HEK293 (cell line): ENCODE data around the gene SLC16A10.

Experiments
- CTCF ChIA-PET: fragments of 350-600 bp; formaldehyde crosslinking; extraction: SDS; loops from one replicate; lab custom pipeline; 2021; ENCODE audit warnings: antibody characterized with exemption; lab: Yijun Ruan, JAX
- POLR2A ChIA-PET: fragments of 300-600 bp; formaldehyde crosslinking; extraction: SDS; loops from one replicate; lab custom pipeline; 2020; ENCODE audit warnings: antibody characterized with exemption, inconsistent platforms; lab: Yijun Ruan, JAX
- H3K27ac ChIP-seq: fragments of 200-500 bp; sonication (Bioruptor generic); 2 replicates; pipeline ENCODE4 v1.5.1; 2014; ENCODE audit warnings: low read depth, low read length, control low read depth, inconsistent platforms; ENCODE audit errors: extremely low read depth
- H3K36me3 ChIP-seq, 2 experiments: fragments of 200-500 bp in 1 of 2; sonication (Bioruptor generic) in 1 of 2; 1 replicate in 1 of 2; 2 replicates in 1 of 2; pipeline ENCODE4 v1.5.1; 2014 to 2017; ENCODE audit warnings: inconsistent platforms in 2 of 2, low read length in 2 of 2; ENCODE audit not compliant: control insufficient read depth in 2 of 2, insufficient read depth in 1 of 2
- H3K4me1 ChIP-seq: fragments of 200-500 bp; sonication (Bioruptor generic); 2 replicates; pipeline ENCODE4 v1.5.1; 2014; ENCODE audit warnings: mild to moderate bottlenecking, low read length, inconsistent platforms; ENCODE audit not compliant: control insufficient read depth, insufficient read depth
- H3K4me3 ChIP-seq: 2 replicates; pipeline ENCODE4 v1.5.1; 2011; ENCODE audit warnings: low read depth, mild to moderate bottlenecking, control low read depth, low read length, moderate library complexity
- H3K9me3 ChIP-seq: fragments of 200-500 bp; sonication (Bioruptor generic); 2 replicates; pipeline ENCODE4 v1.5.1; 2014; ENCODE audit warnings: low read depth, low read length, inconsistent platforms; ENCODE audit not compliant: control insufficient read depth, insufficient read depth
- GLIS2 ChIP-seq: fragments of 450-650 bp; formaldehyde crosslinking; IDR thresholded peaks from 2 replicates; pipeline ENCODE4 v1.5.1; 2016; ENCODE audit warnings: missing biosample characterization, missing genetic modification characterization
- HOXC10 ChIP-seq: sonication (generic); formaldehyde crosslinking; IDR thresholded peaks from 2 replicates; pipeline ENCODE4 v1.8.1; 2023; ENCODE audit warnings: mild to moderate bottlenecking, missing genetic modification reagents
- MEIS1 ChIP-seq: sonication (generic); formaldehyde crosslinking; IDR thresholded peaks from 2 replicates; pipeline ENCODE4 v1.8.1; 2022; ENCODE audit warnings: missing genetic modification reagents, mild to moderate bottlenecking, borderline replicate concordance
- ZBTB1 ChIP-seq: fragments of 450-650 bp; formaldehyde crosslinking; IDR thresholded peaks from 2 replicates; pipeline ENCODE4 v1.5.1; 2016; ENCODE audit warnings: missing biosample characterization, missing genetic modification characterization
- ZBTB21 ChIP-seq: fragments of 450-650 bp; formaldehyde crosslinking; IDR thresholded peaks from 2 replicates; pipeline ENCODE4 v1.5.1; 2017; ENCODE audit warnings: missing biosample characterization, missing genetic modification characterization
- ZNF121 ChIP-seq: fragments of 450-650 bp; formaldehyde crosslinking; IDR thresholded peaks from 2 replicates; pipeline ENCODE4 v1.5.1; 2016; ENCODE audit warnings: missing biosample characterization, missing genetic modification characterization
- ZNF140 ChIP-seq: fragments of 450-650 bp; formaldehyde crosslinking; IDR thresholded peaks from 2 replicates; pipeline ENCODE4 v1.5.1; 2016; ENCODE audit warnings: missing biosample characterization, missing genetic modification characterization
- ZNF157 ChIP-seq: fragments of 450-650 bp; formaldehyde crosslinking; IDR thresholded peaks from 2 replicates; pipeline ENCODE4 v1.5.1; 2016; ENCODE audit warnings: missing biosample characterization, missing genetic modification characterization
- ZNF202 ChIP-seq: fragments of 450-650 bp; formaldehyde crosslinking; IDR thresholded peaks from 2 replicates; pipeline ENCODE4 v1.5.1; 2016; ENCODE audit warnings: missing biosample characterization, missing genetic modification characterization, borderline replicate concordance
- ZNF211 ChIP-seq: fragments of 450-650 bp; formaldehyde crosslinking; IDR thresholded peaks from 2 replicates; pipeline ENCODE4 v1.5.1; 2016; ENCODE audit warnings: low read depth, missing biosample characterization, missing genetic modification characterization
- ZNF426 ChIP-seq: fragments of 450-650 bp; formaldehyde crosslinking; IDR thresholded peaks from 2 replicates; pipeline ENCODE4 v1.5.1; 2017; ENCODE audit warnings: missing biosample characterization, missing genetic modification characterization, mild to moderate bottlenecking, inconsistent platforms, moderate library complexity
- ZNF558 ChIP-seq: fragments of 450-650 bp; formaldehyde crosslinking; IDR thresholded peaks from 2 replicates; pipeline ENCODE4 v1.5.1; 2016; ENCODE audit warnings: missing biosample characterization, missing genetic modification characterization
- ZNF560 ChIP-seq: fragments of 450-650 bp; formaldehyde crosslinking; IDR thresholded peaks from 2 replicates; pipeline ENCODE4 v1.5.1; 2017; ENCODE audit warnings: missing biosample characterization, missing genetic modification characterization, borderline replicate concordance
- ZNF785 ChIP-seq: fragments of 450-650 bp; formaldehyde crosslinking; IDR thresholded peaks from 2 replicates; pipeline ENCODE4 v1.5.1; 2016; ENCODE audit warnings: missing biosample characterization, missing genetic modification characterization
- TF ChIP-seq, protein P1 (sequence below): fragments of 450-650 bp; formaldehyde crosslinking; conservative IDR thresholded peaks from 2 replicates; pipeline ENCODE4 v1.5.1; 2016; ENCODE audit warnings: low read depth, missing biosample characterization, missing genetic modification characterization
- TF ChIP-seq, protein P2 (sequence below): fragments of 450-650 bp; formaldehyde crosslinking; conservative IDR thresholded peaks from 2 replicates; pipeline ENCODE4 v1.5.1; 2016; ENCODE audit warnings: low read depth, missing biosample characterization, missing genetic modification characterization
- TF ChIP-seq, protein P3 (sequence below): fragments of 450-650 bp; formaldehyde crosslinking; IDR thresholded peaks from 2 replicates; pipeline ENCODE4 v1.5.1; 2016; ENCODE audit warnings: missing biosample characterization, missing genetic modification characterization, low read depth
- TF ChIP-seq, protein P4 (sequence below): fragments of 450-650 bp; formaldehyde crosslinking; IDR thresholded peaks from 2 replicates; pipeline ENCODE4 v1.5.1; 2016; ENCODE audit warnings: missing biosample characterization, missing genetic modification characterization, borderline replicate concordance

SLC16A10 gene

DNA sequence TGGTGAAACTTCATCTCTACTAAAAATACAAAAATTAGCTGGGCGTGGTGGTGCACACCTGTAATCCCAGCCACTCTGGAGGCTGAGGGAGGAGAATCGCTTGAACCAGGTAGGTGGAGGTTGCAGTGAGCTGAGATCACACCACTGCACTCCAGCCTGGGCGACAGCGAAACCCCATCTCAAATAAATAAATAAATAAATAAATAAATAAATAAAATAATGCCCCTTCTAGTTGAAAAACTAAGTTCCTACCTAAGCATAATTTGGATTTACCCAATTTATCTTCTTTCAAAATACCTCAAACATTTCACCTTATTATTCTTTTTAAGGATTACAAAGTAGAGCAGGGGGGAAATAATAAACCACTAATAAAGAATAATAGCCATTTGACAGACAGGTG, 116.2 kb downstream of the SLC16A10 start (continued):
- TF ChIP-seq, protein P1, sequence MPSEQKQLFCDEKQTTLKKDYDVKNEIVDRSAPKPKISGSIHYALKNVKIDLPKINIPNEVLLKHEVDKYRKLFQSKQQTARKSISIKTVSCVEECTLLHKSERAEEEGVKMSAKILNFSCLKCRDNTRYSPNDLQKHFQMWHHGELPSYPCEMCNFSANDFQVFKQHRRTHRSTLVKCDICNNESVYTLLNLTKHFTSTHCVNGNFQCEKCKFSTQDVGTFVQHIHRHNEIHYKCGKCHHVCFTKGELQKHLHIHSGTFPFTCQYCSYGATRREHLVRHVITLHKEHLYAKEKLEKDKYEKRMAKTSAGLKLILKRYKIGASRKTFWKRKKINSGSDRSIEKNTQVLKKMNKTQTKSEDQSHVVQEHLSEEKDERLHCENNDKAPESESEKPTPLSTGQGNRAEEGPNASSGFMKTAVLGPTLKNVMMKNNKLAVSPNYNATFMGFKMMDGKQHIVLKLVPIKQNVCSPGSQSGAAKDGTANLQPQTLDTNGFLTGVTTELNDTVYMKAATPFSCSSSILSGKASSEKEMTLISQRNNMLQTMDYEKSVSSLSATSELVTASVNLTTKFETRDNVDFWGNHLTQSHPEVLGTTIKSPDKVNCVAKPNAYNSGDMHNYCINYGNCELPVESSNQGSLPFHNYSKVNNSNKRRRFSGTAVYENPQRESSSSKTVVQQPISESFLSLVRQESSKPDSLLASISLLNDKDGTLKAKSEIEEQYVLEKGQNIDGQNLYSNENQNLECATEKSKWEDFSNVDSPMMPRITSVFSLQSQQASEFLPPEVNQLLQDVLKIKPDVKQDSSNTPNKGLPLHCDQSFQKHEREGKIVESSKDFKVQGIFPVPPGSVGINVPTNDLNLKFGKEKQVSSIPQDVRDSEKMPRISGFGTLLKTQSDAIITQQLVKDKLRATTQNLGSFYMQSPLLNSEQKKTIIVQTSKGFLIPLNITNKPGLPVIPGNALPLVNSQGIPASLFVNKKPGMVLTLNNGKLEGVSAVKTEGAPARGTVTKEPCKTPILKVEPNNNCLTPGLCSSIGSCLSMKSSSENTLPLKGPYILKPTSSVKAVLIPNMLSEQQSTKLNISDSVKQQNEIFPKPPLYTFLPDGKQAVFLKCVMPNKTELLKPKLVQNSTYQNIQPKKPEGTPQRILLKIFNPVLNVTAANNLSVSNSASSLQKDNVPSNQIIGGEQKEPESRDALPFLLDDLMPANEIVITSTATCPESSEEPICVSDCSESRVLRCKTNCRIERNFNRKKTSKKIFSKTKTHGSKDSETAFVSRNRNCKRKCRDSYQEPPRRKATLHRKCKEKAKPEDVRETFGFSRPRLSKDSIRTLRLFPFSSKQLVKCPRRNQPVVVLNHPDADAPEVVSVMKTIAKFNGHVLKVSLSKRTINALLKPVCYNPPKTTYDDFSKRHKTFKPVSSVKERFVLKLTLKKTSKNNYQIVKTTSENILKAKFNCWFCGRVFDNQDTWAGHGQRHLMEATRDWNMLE (tag by site-specific recombination): peak; percentile 86
- TF ChIP-seq, protein P2, sequence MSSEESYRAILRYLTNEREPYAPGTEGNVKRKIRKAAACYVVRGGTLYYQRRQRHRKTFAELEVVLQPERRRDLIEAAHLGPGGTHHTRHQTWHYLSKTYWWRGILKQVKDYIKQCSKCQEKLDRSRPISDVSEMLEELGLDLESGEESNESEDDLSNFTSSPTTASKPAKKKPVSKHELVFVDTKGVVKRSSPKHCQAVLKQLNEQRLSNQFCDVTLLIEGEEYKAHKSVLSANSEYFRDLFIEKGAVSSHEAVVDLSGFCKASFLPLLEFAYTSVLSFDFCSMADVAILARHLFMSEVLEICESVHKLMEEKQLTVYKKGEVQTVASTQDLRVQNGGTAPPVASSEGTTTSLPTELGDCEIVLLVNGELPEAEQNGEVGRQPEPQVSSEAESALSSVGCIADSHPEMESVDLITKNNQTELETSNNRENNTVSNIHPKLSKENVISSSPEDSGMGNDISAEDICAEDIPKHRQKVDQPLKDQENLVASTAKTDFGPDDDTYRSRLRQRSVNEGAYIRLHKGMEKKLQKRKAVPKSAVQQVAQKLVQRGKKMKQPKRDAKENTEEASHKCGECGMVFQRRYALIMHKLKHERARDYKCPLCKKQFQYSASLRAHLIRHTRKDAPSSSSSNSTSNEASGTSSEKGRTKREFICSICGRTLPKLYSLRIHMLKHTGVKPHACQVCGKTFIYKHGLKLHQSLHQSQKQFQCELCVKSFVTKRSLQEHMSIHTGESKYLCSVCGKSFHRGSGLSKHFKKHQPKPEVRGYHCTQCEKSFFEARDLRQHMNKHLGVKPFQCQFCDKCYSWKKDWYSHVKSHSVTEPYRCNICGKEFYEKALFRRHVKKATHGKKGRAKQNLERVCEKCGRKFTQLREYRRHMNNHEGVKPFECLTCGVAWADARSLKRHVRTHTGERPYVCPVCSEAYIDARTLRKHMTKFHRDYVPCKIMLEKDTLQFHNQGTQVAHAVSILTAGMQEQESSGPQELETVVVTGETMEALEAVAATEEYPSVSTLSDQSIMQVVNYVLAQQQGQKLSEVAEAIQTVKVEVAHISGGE (tag by site-specific recombination): peak; percentile 66
- TF ChIP-seq ZNF558 (tag by site-specific recombination): 0 out of 2 replicates have a peak, but pooled peaks have one; percentile 17
- peak; percentile 79 for TF ChIP-seq ZNF426
- peak; percentile 36; the same call in 1 of the 2 replicates for TF ChIP-seq ZNF560 (tag by site-specific recombination)
- TF ChIP-seq, all 188 proteins: peak for 24; not testable (repeated sequence) for 164

DNA sequence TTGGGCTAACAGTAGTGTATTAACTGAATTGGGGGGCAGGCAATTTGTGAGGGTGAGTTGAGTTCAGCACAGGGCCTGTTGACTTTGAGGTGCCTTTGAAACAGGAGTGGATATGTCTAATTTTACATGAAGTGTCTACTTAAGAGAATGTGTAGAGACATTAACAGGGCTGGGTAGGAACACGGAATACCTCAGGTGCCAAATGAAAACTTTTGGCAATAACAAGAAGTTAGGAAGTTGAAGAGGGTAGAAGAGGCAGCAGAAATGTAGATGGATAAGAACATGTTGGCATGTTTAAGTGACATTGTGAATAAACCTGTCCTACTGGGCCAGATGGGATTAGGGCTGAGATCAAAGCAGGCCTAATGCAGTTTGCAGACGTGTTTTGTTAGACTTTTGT, 117.0 kb downstream of the SLC16A10 start:
- Histone ChIP-seq H3K36me3 (peaks cover 0 to 6% of the 10 kb centered on the region in 2 experiments; a peak in 1 of 3 replicates), H3K4me1 (peaks cover 8% of the 10 kb centered on the region; the same call in 1 of the 2 replicates), H3K9me3 (no peaks in the 10 kb centered on the region), H3K4me3 (no peak overlapping the region), H3K27ac (no peak overlapping the region)
- POLR2A ChIA-PET: no interaction called here
- CTCF ChIA-PET: interaction anchor here (0.6 to 1.8 kb wide), 4 partner anchors 146 to 206 kb away, joined by 3 to 11 read pairs (median 3); no protein-coding TSS in a partner anchor
- no peak for TF ChIP-seq ZBTB1 (tag by site-specific recombination)
- TF ChIP-seq, protein P3, sequence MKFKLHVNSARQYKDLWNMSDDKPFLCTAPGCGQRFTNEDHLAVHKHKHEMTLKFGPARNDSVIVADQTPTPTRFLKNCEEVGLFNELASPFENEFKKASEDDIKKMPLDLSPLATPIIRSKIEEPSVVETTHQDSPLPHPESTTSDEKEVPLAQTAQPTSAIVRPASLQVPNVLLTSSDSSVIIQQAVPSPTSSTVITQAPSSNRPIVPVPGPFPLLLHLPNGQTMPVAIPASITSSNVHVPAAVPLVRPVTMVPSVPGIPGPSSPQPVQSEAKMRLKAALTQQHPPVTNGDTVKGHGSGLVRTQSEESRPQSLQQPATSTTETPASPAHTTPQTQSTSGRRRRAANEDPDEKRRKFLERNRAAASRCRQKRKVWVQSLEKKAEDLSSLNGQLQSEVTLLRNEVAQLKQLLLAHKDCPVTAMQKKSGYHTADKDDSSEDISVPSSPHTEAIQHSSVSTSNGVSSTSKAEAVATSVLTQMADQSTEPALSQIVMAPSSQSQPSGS (tag by site-specific recombination): no peak

DNA sequence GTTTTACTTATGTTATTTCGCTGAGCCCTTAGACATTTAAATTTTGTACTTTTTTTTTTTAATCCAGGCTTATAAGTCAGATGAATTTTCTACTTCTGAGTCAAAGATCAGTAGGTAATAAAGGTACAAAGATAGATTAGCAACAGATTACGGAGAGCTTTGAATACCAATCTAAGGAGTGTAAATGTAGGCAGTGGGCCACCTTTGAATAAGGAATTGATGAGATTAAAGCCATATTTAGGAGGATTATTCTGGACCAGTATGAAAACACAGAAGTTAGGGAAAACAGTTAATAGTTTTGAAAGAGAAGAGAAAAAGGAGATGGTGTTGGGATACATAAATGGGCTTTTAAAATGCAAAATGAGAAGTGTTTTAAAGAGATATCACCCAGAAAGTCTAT, 117.6 kb downstream of the SLC16A10 start:
- peaks cover 0 to 6% of the 10 kb centered on the region in 2 experiments; a peak in 1 of 3 replicates for H3K36me3 ChIP-seq
- no peaks in the 10 kb centered on the region for H3K9me3 ChIP-seq
- CTCF ChIA-PET: interaction anchor here (0.6 to 1.8 kb wide), 4 partner anchors 147 to 207 kb away, joined by 3 to 11 read pairs (median 3); no protein-coding TSS in a partner anchor
- H3K27ac ChIP-seq: no peak overlapping the region
- H3K4me1 ChIP-seq: peaks cover 3% of the 10 kb centered on the region; the same call in 1 of the 2 replicates
- no peak overlapping the region for H3K4me3 ChIP-seq
- POLR2A ChIA-PET: no interaction called here
- TF ChIP-seq ZBTB21 (no peak), ZNF211 (tag by site-specific recombination) (no peak), ZNF121 (tag by site-specific recombination) (no peak), ZNF785 (tag by site-specific recombination) (no peak), ZNF157 (no peak), ZNF202 (tag by site-specific recombination) (no peak), GLIS2 (tag by site-specific recombination) (no peak), ZNF140 (tag by site-specific recombination) (no peak), MEIS1 (CRISPR knock-in tag) (no peak), HOXC10 (CRISPR knock-in tag) (no peak)
- TF ChIP-seq, protein P4, sequence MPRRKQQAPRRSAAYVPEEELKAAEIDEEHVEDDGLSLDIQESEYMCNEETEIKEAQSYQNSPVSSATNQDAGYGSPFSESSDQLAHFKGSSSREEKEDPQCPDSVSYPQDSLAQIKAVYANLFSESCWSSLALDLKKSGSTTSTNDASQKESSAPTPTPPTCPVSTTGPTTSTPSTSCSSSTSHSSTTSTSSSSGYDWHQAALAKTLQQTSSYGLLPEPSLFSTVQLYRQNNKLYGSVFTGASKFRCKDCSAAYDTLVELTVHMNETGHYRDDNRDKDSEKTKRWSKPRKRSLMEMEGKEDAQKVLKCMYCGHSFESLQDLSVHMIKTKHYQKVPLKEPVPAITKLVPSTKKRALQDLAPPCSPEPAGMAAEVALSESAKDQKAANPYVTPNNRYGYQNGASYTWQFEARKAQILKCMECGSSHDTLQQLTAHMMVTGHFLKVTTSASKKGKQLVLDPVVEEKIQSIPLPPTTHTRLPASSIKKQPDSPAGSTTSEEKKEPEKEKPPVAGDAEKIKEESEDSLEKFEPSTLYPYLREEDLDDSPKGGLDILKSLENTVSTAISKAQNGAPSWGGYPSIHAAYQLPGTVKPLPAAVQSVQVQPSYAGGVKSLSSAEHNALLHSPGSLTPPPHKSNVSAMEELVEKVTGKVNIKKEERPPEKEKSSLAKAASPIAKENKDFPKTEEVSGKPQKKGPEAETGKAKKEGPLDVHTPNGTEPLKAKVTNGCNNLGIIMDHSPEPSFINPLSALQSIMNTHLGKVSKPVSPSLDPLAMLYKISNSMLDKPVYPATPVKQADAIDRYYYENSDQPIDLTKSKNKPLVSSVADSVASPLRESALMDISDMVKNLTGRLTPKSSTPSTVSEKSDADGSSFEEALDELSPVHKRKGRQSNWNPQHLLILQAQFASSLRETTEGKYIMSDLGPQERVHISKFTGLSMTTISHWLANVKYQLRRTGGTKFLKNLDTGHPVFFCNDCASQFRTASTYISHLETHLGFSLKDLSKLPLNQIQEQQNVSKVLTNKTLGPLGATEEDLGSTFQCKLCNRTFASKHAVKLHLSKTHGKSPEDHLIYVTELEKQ (tag by site-specific recombination): no peak
